Stimulated activated CD4-positive, alpha-beta T cell treated with anti-CD3 and anti-CD28 coated beads, TNF-alpha, amount 100 ng/mL, for 4 hours (primary cell): ENCODE results near the gene DOK3.
"Not testable (repeated sequence)": the region's sequence is repeated elsewhere in the genome, so short reads cannot be mapped to it uniquely, and the experiment has no call there.

Experiments
- DNase-seq, 3 experiments: peaks; one replicate each; pipeline ENCODE4 v3.0.0-alpha.2; 2020; ENCODE audit warnings: low read depth in 3 of 3

DOK3 gene

GRCh38 chr5:177497292-177498012 is 12.2 kb downstream of the DOK3 start, which contains the start of gene PDLIM7:
PDLIM7 (minus strand) TSS chr5:177497604; CDS start chr5:177496512, 1,092 bp downstream.
- peak; percentile 86 to 90 (median 89) for DNase-seq

- DNase-seq, result no peak
These were observed 12.8 kb downstream of the DOK3 start for GRCh38 chr5:177496727-177497291.

- DNase-seq, result no peak
These were observed 13.4 kb downstream of the DOK3 start for GRCh38 chr5:177496070-177496726.

- no peak for DNase-seq
These were observed 14.2 kb downstream of the DOK3 start for GRCh38 chr5:177495243-177496060.

- DNase-seq, result no peak
These were observed 15.1 kb downstream of the DOK3 start for GRCh38 chr5:177494346-177495195.

- no peak for DNase-seq
These were observed 15.8 kb downstream of the DOK3 start for GRCh38 chr5:177493795-177494345.

GRCh38 chr5:177492841-177493240 is 16.8 kb downstream of the DOK3 start:
- no peak for DNase-seq

- no peak for DNase-seq
These were observed 17.5 kb downstream of the DOK3 start for GRCh38 chr5:177491983-177492746.

- DNase-seq, result no peak
These were observed 18.1 kb downstream of the DOK3 start for GRCh38 chr5:177491429-177491945.

GRCh38 chr5:177490992-177491391 is 18.6 kb downstream of the DOK3 start:
- no peak for DNase-seq

GRCh38 chr5:177490311-177490991 is 19.2 kb downstream of the DOK3 start:
- DNase-seq, result no peak

- no peak for DNase-seq
These were observed 20.4 kb downstream of the DOK3 start for GRCh38 chr5:177489119-177489716.

GRCh38 chr5:177487975-177488374 is 21.7 kb downstream of the DOK3 start:
- no peak for DNase-seq

- no peak for DNase-seq
These were observed 22.5 kb downstream of the DOK3 start for GRCh38 chr5:177487144-177487543.

- DNase-seq, result no peak
These were observed 23.4 kb downstream of the DOK3 start for GRCh38 chr5:177486256-177486655.

GRCh38 chr5:177485753-177486152 is 23.9 kb downstream of the DOK3 start:
- not testable (repeated sequence) for DNase-seq

- DNase-seq, result no peak
These were observed 24.6 kb downstream of the DOK3 start for GRCh38 chr5:177484902-177485549.
